K562 (cell line): ENCODE results near the gene VARS1. TPM values are rescaled to one million over a fixed set of nuclear protein-coding genes. Genes with fewer than 3 reads are reported as not detected.

Experiments
- BHLHE40 ChIP-seq: IDR thresholded peaks from 2 replicates; pipeline ENCODE4 v1.6.1; 2011; ENCODE audit warnings: low read length, improper control_type of control experiment
- CREM ChIP-seq: IDR thresholded peaks from 2 replicates; pipeline ENCODE4 v1.6.1; 2014; ENCODE audit warnings: antibody characterized with exemption, low read depth
- DEAF1 ChIP-seq: fragments of 450-650 bp; formaldehyde crosslinking; IDR thresholded peaks from 2 replicates; pipeline ENCODE4 v1.4.0; 2020; ENCODE audit warnings: mild to moderate bottlenecking, moderate library complexity
- HOMEZ ChIP-seq: fragments of 250-450 bp; sonication (Bioruptor Pico); IDR thresholded peaks from 2 replicates; pipeline ENCODE4 v1.4.0; 2020; ENCODE audit warnings: mild to moderate bottlenecking, moderate library complexity
- JUND ChIP-seq, 2 experiments: IDR thresholded peaks; 2 replicates in 1 of 2; 3 replicates in 1 of 2; pipeline ENCODE4 v1.6.1; 2011; ENCODE audit warnings: borderline replicate concordance in 2 of 2, low read depth in 2 of 2, low read length in 2 of 2, improper control_type of control experiment in 1 of 2, missing biosample characterization in 1 of 2, missing genetic modification characterization in 1 of 2, missing genetic modification reagents in 1 of 2
- MCM2 ChIP-seq: fragments of 450-650 bp; IDR thresholded peaks from 2 replicates; pipeline ENCODE4 v1.6.1; 2017; ENCODE audit warnings: low read depth, mild to moderate bottlenecking
- NFIC ChIP-seq: fragments of 450-650 bp; IDR thresholded peaks from 2 replicates; pipeline ENCODE4 v1.6.1; 2017; ENCODE audit warnings: mild to moderate bottlenecking, inconsistent platforms
- PHB ChIP-seq: fragments of 250-450 bp; sonication (Bioruptor Pico); IDR thresholded peaks from 2 replicates; pipeline ENCODE4 v1.5.0; 2021
- PURB ChIP-seq: sonication (generic); formaldehyde crosslinking; IDR thresholded peaks from 2 replicates; pipeline ENCODE4 v1.9.0; 2021; ENCODE audit warnings: low read depth, mild to moderate bottlenecking, missing genetic modification reagents
- RERE ChIP-seq: sonication (generic); formaldehyde crosslinking; IDR thresholded peaks from 2 replicates; pipeline ENCODE4 v1.8.0; 2023; ENCODE audit warnings: missing genetic modification reagents, mild to moderate bottlenecking, borderline replicate concordance
- TFE3 ChIP-seq: fragments of 450-650 bp; formaldehyde crosslinking; IDR thresholded peaks from 2 replicates; pipeline ENCODE4 v1.4.0; 2020; ENCODE audit warnings: mild to moderate bottlenecking, mixed read lengths
- ZNF12 ChIP-seq: sonication (generic); formaldehyde crosslinking; IDR thresholded peaks from 2 replicates; pipeline ENCODE4 v1.4.0; 2020; ENCODE audit warnings: mild to moderate bottlenecking, missing genetic modification reagents
- ZNF212 ChIP-seq: fragments of 450-650 bp; formaldehyde crosslinking; IDR thresholded peaks from 2 replicates; pipeline ENCODE4 v1.4.0; 2020; ENCODE audit warnings: mild to moderate bottlenecking
- ZNF398 ChIP-seq: fragments of 250-450 bp; sonication (Bioruptor Pico); IDR thresholded peaks from 2 replicates; pipeline ENCODE4 v1.8.0; 2021; ENCODE audit warnings: moderate library complexity, mild to moderate bottlenecking, inconsistent platforms
- ZNF444 ChIP-seq: fragments of 250-450 bp; sonication (Bioruptor Pico); IDR thresholded peaks from 2 replicates; pipeline ENCODE4 v1.4.0; 2020; ENCODE audit warnings: mild to moderate bottlenecking, moderate library complexity
- ZNF830 ChIP-seq: fragments of 250-450 bp; sonication (Bioruptor Pico); IDR thresholded peaks from 2 replicates; pipeline ENCODE4 v1.5.0; 2021; ENCODE audit warnings: mild to moderate bottlenecking
- polyA plus RNA-seq, 8 experiments: library from polyadenylated mRNA; depleted of rRNA in 4 of 8; stranded (reverse) in 5 of 8; unstranded in 3 of 8; fragments of >200 nt; fragmentation: Nextera tagmentation in 2 of 8; fragmentation: Illumina TruSeq in 1 of 8; extraction: Ambion mirVana in 2 of 8; extraction: Trizol in 1 of 8; gene quantifications; 2 replicates each; pipeline versions ENCODE4 v1.2.1 to v1.2.3, GENCODE V29; 2011 to 2014; ENCODE audit warnings: inconsistent platforms in 1 of 8, missing spikeins in 1 of 8
- total RNA-seq, 7 experiments: library from RNA; depleted of rRNA in 6 of 7; stranded (reverse); fragments of >200 nt in 6 of 7; fragmentation: Illumina TruSeq in 2 of 7; extraction: Trizol in 2 of 7; gene quantifications; 2 replicates each; pipeline versions ENCODE4 v1.2.1 to v1.2.3, GENCODE V29; 2011 to 2021; ENCODE audit warnings: low replicate concordance in 1 of 7

VARS1 gene
- total and polyA plus RNA-seq, 9 of the 15 experiments (the other 6 are each of a cell fraction or from before 2014, with no cell fraction given) = 2.9 to 488 (median 130) TPM

GRCh38 chr6:31794294-31794865, 1.2 kb downstream of the VARS1 start (continued):
- TF ChIP-seq ZNF398 (CRISPR knock-in tag) (no peak), PURB (CRISPR knock-in tag) (no peak), DEAF1 (CRISPR knock-in tag) (no peak), BHLHE40 (0 out of 2 replicates have a peak, but pooled peaks have one; percentile 28), RERE (CRISPR knock-in tag) (no peak), ZNF212 (CRISPR knock-in tag) (no peak), TFE3 (no peak), CREM (no peak), HOMEZ (CRISPR knock-in tag) (0 out of 2 replicates have a peak, but pooled peaks have one; percentile 60), ZNF444 (CRISPR knock-in tag) (no peak), ZNF830 (no peak), MCM2 (no peak), NFIC (no peak), ZNF12 (CRISPR knock-in tag) (no peak), JUND (IDR thresholded peaks at IDR 0.05; ENCODE audit: borderline replicate concordance, low read depth, low read length) (no peak), JUND (tag; IDR thresholded peaks at IDR 0.05; ENCODE audit: borderline replicate concordance, low read depth, low read length) (no peak), PHB (no peak)
